DMS153 treated with DMSO at 0.1 percent for 48 hours (cell line): ENCODE results near the gene CASK.
"Not testable (repeated sequence)": the region's sequence is repeated elsewhere in the genome, so short reads cannot be mapped to it uniquely, and the experiment has no call there.

Experiments
- DNase-seq: peaks from one replicate; lab custom pipeline; 2025; ENCODE audit not compliant: unreplicated experiment; lab: John Stamatoyannopoulos, UW

CASK gene

DNA sequence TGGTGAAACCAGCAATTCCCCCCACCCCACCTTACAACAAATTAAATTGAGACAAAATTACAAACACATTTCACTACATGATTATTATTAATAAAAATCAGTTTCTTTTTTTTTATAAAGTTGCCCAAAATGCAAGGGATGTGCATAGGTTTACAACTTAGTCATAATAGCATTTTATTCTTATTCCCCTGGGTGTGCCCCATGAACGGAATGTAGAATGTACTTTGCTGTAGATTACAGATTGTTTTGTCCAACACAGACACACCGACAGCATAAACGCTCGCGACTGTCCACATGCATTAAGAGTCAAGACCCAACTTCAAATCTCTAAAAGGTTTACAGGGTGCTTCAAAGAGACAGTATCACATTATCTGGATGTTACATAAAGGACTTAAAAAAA is 403.9 kb downstream of the CASK start:
- DNase-seq: no peak

DNA sequence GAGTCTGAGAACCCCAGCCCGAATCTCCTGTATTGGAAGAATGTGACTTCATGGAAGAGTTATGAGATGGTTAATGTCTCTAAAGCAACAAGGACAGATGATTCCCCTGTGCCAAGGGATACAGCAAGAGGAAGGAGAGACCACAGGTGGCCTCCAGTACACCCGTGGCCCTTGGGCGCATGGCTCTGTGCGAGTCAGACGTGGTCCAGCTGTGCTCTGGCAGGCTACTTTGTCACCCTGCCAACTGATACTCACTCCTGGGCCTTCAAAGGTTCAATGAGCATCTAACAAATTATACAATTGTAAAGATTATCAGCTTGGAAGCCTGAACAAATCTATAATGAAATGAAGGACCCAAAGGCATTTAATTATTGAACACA is 404.5 kb downstream of the CASK start:
- DNase-seq: no peak

DNA sequence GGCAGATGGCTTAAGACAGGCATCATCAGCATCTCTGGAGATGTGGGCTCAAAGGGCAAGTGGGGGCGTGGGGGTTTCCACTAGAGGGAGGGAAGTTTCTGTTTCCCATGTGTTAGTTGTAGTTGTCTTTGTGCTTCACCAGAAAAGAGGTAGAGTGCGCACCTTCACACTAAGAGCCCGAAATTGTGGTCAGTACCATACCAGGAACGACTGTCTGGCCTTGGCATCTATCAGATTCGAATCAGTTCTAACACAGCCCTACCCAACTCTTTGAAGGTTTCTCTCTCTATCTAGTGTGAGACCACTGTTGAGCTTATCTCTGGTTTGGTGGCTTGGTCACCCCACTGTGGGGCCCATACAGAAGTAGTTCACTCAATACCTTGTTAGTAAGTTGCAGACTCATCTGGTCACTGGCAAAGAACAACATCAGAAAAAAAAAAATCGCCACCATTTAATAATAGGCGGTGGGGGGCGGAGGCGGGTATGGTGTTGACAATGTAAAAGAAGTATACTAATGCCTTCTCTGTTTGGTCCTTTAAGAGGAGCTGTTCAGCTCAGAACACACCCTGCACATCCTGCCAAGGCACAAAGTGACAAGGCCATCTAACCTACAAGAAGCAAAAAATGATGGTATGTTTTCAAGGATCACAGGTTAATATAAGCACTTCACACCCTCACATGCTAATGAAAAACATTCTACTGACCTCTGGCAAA is 405.1 kb downstream of the CASK start:
- DNase-seq: no peak

DNA sequence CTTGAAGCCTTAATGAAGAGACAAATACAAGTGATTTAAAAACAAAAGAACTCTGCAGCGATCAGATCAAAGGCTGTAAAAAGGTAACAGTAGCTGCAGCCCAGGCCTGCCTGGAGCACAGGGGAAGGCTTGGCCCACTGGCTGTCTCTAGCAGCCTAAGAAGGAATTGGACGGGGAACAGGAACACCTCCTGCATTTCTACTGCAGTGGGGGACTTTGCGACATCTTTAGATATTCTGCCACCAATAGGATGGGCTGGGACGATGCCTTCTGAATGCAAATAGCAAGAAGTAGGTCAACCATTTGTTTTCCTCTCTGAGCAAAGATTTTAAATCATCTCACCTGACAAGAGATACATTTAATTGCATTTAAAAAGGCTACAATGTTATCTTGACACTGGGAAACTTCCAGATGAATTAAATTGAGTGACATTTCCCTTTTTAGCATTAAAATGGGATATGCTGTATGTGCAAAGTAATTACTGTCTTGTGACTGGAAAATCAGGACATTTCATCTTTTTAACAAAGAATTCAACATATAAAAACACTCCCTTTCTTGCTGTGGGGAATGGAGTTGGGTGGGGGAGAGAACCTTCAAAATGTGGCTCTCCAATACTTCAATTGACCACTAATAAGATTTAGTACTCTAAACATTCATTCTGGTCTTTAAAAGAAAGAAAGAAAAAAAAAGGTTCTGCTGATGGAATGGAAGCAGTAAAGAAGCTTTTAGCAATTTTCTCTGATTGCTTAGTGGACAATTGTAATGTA is 406.2 kb downstream of the CASK start:
- DNase-seq: no peak

DNA sequence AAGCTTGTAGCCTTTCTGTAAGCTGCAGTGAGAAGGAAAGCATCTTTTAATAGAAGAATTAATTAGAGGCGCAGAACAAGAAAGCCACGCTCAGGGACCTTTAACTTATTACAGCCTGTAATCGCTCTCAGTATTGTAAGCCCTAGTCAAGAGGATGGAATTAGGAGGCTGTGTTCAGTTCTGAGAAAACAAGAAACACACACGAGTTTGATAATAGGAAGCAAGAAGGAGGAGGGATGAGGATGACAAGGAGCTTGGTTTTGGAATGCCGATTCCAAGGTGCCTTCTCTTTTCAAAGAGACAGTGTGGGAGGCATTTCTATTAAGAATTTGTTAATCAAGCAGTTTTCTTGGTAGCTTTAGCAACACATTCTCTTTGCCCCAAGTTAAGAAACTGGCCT is 406.9 kb downstream of the CASK start:
- no peak for DNase-seq

DNA sequence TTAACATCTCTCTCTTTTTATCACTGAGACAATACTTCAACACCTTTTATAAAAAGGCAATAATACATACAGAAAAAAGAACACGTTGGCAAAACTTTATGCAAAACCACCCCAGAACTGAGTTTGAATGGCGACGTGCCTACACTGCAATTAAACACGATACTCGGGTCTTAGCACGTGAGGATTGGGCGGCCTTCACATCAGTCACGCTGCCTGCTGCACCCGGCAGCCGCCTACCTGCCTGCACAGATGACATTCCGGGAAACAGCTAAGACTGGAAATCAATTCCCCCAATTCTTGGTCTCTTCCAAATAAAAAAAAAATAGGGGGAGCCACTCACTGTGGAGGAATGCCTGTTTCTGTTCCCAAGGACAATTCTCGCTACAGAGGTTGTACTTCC is 408.0 kb downstream of the CASK start:
- no peak for DNase-seq

DNA sequence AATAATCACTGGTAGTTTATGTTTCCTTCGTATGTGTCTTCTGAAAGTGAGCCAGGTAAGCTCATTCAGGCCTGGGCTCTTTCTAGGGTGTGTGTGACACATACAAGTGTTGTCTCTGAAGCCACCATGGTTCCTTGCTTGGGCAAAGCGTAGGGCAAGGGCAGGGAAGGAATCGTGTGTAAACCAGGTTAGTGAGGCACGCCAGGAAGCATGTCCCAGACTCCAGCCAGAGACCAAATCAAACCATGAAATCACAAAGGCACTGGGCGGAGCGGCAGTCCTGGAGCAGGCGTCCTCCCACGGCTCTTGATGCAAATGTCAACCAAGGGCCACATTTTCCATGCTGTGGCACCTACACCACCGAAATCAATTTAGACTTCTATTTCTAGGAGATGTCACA is 409.2 kb downstream of the CASK start:
- DNase-seq: no peak

DNA sequence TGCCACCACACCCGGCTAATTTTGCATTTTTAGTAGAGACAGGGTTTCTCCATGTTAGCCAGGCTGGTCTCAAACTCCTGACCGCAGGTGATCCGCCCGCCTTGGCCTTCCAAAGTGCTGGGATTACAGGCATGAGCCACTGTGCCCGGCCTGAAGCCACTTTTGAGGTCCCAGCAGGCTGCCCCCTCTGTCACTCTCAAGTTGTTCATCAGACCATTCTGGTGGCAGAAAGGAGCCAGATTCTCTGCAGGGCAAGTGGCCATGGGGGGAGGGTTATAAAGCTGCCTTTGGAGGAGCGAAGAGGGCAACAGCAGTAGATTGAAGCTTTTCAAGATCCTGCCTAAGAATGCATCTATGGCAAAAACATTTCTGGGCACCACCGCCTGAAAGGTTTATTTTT is 410.5 kb downstream of the CASK start:
- DNase-seq: not testable (repeated sequence)

DNA sequence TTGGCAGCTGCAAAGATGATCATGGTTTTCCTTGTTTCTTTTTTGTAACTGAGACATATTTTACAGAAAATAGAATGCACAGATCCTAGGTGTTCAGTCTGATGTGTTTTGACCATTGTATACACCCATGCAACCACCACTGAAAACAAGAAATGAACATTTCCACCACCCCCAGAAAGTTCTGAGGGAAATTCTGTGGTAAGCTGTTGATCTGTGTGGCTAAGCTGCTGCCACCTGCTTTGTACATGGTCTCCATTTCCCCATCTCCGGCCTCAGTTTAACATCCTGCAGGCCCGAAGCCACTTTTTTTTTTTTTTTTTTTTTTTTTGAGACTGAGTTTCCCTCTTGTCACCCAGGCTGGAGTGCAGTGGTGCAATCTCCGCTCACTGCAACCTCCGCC is 411.0 kb downstream of the CASK start:
- no peak for DNase-seq

DNA sequence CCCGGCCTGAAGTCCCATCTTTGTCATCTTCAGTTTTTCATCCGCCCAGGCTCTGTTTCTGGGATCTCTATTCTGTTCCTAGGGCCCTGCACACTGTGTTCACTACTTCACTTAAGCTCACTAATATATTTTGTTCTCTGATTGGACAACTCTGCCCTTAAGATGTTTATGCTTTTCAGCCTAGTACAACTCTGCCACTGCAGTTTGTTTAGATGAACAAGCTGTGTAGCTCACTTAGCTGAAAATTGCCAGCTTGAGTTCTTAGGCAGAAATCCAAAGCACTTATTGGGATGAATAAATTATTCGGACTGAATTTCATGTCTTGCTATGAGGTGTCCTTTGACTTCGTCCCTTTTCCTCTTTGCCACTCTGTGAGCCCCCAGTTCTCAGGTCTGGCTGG is 415.4 kb downstream of the CASK start:
- DNase-seq: no peak

DNA sequence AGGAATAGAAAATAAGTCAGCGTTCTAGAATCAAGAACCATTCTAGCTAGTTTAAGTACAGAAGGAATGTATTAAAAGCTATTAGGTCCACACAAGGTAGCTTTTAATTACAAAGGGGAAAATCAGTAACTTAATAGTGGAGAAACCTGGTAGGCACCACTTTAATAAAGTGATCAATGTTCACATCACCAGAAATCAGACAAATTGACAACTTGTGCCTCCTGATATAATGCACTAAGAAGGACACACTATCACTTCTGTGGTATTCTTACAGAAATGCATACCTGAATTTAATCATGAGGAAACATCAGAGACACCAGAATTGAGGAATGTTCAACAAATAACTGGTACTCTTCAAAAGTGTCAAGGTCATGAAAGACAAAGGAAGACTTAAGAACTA is 421.4 kb downstream of the CASK start:
- no peak for DNase-seq

DNA sequence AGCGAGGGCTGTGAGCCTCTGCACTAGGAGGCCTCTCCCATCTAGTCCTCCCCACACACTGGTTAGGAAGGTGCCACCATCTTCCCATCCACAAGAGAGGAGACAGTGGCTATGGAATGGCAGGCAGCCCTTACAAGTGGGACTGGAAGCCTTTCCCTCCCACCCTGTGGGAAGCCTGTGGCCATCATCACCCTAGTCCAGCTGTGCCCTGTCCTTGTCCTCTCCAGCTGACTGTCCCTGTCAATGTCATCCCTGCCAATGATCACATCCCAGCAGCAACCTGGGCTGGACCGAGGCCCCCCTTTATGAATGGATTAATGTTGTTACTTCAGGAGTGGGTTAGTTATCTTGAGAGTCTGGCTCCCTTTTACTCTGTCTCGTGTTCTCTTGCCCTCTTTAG is 423.4 kb downstream of the CASK start:
- DNase-seq: no peak

DNA sequence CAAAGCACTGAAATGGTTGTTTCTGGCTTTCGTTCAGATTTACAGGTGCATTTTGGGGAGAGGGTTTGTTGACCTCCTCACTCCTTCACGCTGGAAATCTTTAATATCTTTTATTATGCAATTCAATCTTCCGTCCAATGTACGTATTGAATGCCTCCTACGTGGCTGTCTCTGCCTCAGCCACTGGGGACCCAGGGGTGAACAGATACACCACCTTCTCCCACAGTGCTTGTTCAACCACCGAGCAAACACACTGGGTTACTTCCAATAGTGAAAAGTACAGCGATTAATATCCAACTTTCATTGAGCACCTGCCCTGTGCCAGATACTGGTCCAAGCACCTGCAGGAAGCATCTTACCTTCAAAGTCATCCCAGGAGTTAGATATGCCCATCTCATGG is 424.2 kb downstream of the CASK start:
- DNase-seq: no peak

DNA sequence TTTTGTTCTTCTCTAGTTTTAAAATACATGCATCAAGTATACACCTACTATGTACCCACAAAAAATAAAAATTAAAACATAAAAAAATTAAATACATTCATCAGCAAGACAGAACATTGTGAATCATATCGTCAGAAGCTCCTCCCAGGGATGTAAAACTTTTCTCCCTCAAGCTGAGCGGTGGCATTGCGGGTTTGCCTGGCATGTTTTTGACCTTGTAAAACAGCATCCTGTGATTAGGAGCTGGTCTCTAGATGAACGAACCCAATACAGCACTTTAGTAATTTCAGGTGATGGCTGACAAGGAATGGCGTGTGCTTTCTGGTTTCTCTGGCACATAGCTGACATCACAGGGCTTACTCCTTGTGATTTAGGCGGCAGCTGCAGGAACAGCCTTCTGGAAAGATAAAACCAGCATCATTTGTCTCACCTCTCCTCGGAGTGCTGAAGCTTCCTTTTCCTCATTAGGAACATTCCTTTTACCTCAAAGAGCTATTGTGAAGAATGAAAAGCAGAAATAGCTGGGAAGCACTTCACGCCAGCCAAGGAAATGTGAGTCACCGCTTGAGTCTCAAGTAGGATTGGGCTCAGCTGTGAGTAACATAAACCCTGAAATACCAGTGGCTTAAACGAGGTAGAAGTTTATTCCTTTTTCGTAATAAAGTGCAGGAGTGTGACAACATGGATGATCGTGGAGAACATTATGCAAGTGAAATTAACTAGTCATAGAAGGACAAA is 431.9 kb downstream of the CASK start:
- DNase-seq: no peak

DNA sequence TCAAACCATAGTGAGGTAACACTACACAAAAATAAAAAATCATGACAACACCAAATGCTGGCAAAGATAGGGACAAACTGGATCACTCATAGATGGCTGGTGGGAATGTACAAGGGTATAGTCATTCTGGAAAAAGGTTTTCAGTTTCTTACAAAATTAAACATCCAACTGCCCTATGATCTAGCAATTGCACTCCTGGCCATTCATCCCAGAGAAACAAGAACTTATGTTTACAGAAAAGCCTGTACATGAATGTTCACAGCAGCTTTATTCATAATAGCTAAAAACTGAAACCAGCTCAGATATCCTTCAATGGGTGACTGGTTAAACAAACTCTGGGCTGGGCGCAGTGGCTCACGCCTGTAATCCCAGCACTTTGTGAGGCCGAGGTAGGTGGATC is 432.9 kb downstream of the CASK start:
- no peak for DNase-seq

DNA sequence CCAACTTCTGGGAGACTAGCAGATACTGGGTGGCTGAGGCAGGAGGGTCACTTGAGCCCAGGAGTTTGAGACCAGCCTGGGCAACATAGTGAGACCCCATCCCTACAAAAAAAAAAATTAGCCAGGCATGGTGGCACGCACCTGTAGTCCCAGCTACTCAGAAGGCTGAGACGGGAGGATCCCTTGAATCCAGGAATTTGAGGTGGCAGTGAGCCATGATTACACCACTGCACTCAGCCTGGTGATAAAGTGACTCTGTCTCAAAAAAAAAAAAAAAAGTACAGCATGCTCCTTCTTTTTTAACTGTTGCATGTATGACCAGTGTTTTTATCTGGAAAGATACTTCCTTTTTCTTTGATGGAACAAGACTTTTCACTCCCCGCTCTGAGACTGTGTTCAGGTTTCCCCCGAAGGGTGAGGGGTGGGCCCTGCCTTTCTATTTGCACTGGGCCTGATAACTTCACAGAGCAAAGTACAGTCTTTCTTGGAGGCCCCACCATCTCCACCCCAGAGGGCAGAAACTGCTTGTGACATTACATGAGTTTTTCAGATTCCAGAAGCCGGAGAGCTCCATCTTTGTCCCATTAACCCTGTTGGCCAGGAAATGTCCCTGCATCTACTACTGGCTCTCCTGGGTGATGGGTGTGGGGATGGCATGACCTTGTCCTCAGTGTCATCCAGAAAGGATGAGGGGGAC is 441.1 kb downstream of the CASK start:
- no peak for DNase-seq

DNA sequence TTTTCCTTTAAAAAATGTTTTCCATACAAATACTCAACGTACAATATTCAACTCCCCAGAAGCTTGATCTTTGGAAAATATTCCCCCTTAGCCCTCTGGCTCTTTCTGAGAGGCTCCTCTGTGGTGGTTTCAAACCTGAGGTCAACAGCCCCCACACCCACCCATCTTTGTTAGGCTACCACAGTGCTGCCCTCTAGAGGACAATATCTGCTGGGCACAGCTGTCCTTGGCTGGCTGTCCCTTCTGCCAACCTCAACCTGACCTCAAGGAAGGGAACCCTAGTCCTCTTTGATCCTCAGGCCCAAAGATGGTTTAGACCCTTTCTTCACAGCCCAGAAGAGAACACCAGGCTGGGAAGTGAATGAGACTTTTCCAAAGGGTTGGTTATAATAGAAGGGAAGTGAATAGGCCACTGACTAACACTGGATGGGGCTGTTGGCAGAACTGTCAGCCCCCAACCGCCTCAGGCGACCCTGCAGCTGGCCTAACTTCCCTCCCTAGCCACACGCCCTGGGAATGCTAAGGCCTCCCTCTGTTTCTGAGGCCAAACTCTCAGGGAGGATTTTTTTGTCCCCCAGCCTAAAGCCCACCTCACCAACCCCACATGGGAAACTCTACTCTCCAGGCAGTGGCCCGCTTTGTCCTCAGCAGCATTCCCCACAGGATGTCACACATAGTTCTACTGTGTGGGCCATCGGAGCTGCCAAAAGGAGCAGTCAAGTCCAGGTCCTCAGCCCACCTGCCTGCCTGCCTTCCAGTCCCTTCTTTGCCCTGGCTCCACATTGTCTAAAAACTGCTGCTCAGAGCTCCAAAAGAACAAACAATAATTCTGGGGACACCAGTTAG is 441.9 kb downstream of the CASK start:
- DNase-seq: no peak

DNA sequence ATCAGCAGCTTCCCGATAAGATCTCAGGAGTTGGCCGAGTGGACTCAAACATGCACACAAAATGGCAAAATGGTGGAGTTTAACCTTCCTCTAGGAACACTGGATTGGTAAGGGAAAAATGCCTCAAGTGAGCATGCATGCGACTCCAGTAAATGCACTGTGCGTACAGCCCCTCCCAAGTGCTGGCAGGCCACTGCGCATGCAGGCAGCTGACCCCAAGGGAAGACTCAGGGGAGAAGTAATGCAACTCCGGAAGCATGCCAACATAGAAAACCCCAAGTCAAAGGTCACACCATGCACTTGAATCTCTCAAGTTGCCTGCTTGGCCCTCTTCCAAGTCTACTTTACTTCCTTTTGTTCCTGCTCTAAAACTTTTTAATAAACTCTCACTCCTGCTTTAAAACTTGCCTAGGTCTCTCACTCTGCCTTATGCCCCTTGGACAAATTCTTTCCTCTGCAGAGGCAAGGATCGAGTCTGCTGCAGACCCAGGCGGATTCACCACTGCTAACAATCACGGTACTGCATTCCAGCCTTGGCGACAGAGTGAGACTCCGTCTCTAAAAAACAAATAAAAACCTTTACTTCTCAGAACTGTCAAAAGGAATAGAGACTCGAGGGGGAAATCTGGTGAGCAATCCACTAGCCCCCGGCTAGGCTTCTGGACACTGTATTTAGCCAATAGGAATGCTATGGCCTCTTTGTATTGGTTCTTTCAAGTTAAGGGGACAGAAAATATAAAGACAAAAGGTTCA is 442.7 kb downstream of the CASK start:
- no peak for DNase-seq

DNA sequence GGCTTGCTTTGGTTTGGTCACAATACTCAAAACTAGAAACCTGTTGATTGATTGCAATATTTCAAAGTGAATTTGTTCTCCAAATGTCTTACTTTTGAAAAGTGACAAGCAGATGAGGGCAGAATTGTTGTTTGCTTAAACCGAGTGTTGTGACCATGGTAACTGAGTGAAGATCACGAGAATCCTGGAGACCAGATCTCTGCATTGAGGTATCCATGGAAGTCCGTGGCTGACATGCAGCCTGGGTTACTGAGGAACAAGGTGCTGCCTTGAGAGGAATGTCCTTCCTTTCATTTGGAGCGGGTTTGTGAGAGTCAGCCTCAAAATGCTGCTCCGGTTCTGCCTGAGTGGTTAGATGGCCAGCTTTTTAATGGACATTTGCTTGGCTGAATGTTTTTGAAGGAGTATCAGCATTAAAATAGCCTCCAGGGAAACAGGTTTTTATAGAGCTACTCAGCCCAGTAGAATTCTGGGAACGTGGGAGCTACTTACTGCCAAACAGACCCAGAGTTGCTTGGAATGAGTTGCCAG is 444.9 kb downstream of the CASK start:
- DNase-seq: no peak
